ENCODE measurements around the gene ATOSB. TPM values are rescaled to one million over a fixed set of nuclear protein-coding genes. Genes with fewer than 3 reads are reported as not detected.

Gene ATOSB
- total and polyA plus RNA-seq, 5 donors from 2014 or later: 2.1 to 7.2 (median 4.2) TPM

DNA sequence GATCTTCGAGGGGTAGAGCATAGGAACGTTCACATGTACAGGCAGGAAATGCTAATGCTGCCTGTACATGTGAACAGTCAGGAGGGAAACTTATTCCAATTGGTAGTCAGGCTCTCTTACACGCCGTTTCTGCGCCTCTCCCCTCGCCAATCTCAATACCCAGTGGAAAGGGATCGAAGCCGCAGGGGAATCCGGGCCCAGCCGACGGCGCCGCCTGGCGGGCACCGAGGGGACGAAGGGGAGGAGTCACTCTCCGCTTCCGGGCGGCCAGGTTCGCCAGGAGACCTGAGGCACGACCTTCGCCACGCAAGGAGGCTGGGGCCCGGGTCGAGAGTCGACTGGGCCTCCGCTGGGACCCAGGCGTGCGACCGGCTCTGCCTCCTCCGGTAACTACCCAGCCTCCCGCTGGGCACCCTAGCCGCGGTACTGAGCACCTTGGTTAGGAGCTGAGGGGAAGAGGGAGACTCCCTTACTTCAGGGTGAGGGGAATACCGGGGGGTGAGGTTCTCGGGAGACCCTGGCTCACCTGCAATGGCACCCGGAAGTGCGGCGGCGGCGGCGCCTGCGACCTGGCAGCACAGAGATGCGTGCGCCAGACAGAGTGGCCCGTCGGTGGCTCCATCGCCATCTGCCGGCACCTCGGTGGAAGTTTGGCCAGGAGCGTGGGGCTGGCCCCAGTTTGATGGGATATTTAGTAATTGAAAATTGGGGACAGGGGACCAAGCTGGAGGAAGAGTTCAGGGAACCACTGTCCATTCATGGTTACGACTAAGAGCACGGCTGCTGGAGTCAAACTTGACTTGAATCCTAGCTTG is 19.4 kb downstream of the ATOSB start, which contains the start of gene PIGO:
Gene PIGO, minus strand, starts transcription at position 557 of the 815 bp plus-strand sequence. CDS start 1,026 bp downstream, outside the sequence.
- Histone ChIP-seq H3K4me3 (ENCODE audit: low read depth, low read length) (peak within 1 kb of the TSS; percentile 86), H3K36me3 (ENCODE audit: control insufficient read depth, insufficient read depth, low read length) (peaks cover 41% of the 10 kb centered on the region), H3K27ac (ENCODE audit: insufficient read depth, low read length, poor library complexity, severe bottlenecking) (peak within 1 kb of the TSS; percentile 98), H3K4me1 (ENCODE audit: control insufficient read depth, insufficient read depth, low read length, poor library complexity, severe bottlenecking) (peaks cover 20% of the 10 kb centered on the region), H3K9me3 (ENCODE audit: control insufficient read depth in 2 of 2, low read length in 2 of 2) (no peaks in the 10 kb centered on the region), H3K27me3 (ENCODE audit: control insufficient read depth, insufficient read depth, low read length) (no peaks in the 10 kb centered on the region)
- peaks cover 0 to 2% (median 0%) of the 10 kb centered on the region in 7 donors for H3K9me3 Mint-ChIP-seq
- H3K27me3 Mint-ChIP-seq: peaks cover 5% of the 10 kb centered on the region
- peak within 1 kb of the TSS; percentile 85 to 92 (median 89) for H3K4me3 Mint-ChIP-seq
- peak within 1 kb of the TSS; percentile 85 to 93 (median 90) for H3K27ac Mint-ChIP-seq
- peaks cover 5 to 51% (median 33%) of the 10 kb centered on the region in 4 donors for H3K4me1 Mint-ChIP-seq
- peaks cover 37% of the 10 kb centered on the region for H3K36me3 Mint-ChIP-seq
- peak; percentile 90 to 92 for ATAC-seq (ENCODE audit: low read depth in 2 of 2)
- DNase-seq: peak; percentile 81 to 95 (median 91)

DNA sequence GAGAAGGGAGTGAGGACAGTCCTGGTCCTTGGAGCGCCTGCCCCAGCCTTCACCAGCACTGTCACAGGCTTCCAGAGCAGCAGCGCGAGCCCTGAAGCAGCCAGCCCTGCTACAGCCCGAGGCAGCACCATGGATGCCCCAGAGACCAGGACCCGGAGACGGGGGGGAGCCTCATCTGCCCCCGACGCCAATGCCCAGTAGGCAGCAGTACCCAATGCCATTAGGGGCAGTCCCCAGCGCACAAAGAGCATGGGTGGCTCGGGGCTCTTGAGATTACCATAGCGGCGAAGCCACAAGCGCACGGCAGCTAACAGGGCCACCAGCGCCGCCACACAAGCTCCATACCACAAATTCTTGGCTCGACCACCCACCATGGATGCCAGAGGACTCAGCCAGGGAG is 24.1 kb downstream of the ATOSB start:
- Histone ChIP-seq H3K4me1 (ENCODE audit: control insufficient read depth, insufficient read depth, low read length, poor library complexity, severe bottlenecking) (peaks cover 13% of the 10 kb centered on the region), H3K9me3 (ENCODE audit: control insufficient read depth in 2 of 2, low read length in 2 of 2) (no peaks in the 10 kb centered on the region), H3K4me3 (ENCODE audit: low read depth, low read length) (no peak overlapping the region), H3K27ac (ENCODE audit: insufficient read depth, low read length, poor library complexity, severe bottlenecking) (no peak overlapping the region), H3K27me3 (ENCODE audit: control insufficient read depth, insufficient read depth, low read length) (no peaks in the 10 kb centered on the region), H3K36me3 (ENCODE audit: control insufficient read depth, insufficient read depth, low read length) (peaks cover 62% of the 10 kb centered on the region)
- peaks cover 57% of the 10 kb centered on the region for H3K36me3 Mint-ChIP-seq
- DNase-seq (no peak), ATAC-seq (ENCODE audit: low read depth in 2 of 2) (no peak)
- H3K27me3 Mint-ChIP-seq: peaks cover 5% of the 10 kb centered on the region
- no peak overlapping the region for H3K27ac Mint-ChIP-seq
- peak overlapping the region in 1 of 4 donors; percentile 64 for H3K4me3 Mint-ChIP-seq
- no peaks in the 10 kb centered on the region for H3K9me3 Mint-ChIP-seq
- H3K4me1 Mint-ChIP-seq: peaks cover 3 to 34% (median 25%) of the 10 kb centered on the region in 4 donors

DNA sequence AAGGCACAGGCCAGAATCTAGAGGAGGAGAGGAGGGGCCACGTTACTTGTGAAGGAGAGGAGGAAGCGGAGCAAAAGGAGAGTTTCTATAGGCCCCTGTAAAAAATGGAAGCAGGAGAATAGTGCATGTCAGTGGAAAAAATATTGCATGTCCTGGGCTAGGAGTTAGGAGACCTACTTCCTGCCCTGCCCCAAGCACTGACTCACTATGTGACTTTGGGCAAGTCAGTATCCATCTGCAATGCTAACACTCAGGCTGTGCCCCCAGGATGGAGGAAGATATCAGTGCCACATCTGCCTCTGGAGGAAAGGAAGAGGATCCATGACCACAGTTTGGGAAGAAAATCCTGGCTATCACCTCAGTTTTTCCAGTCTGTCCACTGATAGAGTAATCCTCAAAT is 26.2 kb downstream of the ATOSB start:
- Mint-ChIP-seq H3K4me1 (peaks cover 0 to 13% (median 11%) of the 10 kb centered on the region in 4 donors), H3K4me3 (no peak overlapping the region), H3K27me3 (peaks cover 5% of the 10 kb centered on the region), H3K36me3 (peaks cover 61% of the 10 kb centered on the region), H3K27ac (no peak overlapping the region), H3K9me3 (no peaks in the 10 kb centered on the region)
- Histone ChIP-seq H3K9me3 (ENCODE audit: control insufficient read depth in 2 of 2, low read length in 2 of 2) (no peaks in the 10 kb centered on the region), H3K4me1 (ENCODE audit: control insufficient read depth, insufficient read depth, low read length, poor library complexity, severe bottlenecking) (no peaks in the 10 kb centered on the region), H3K27me3 (ENCODE audit: control insufficient read depth, insufficient read depth, low read length) (no peaks in the 10 kb centered on the region), H3K36me3 (ENCODE audit: control insufficient read depth, insufficient read depth, low read length) (peaks cover 62% of the 10 kb centered on the region), H3K4me3 (ENCODE audit: low read depth, low read length) (no peak overlapping the region), H3K27ac (ENCODE audit: insufficient read depth, low read length, poor library complexity, severe bottlenecking) (no peak overlapping the region)
- DNase-seq (no peak), ATAC-seq (ENCODE audit: low read depth in 2 of 2) (no peak)

DNA sequence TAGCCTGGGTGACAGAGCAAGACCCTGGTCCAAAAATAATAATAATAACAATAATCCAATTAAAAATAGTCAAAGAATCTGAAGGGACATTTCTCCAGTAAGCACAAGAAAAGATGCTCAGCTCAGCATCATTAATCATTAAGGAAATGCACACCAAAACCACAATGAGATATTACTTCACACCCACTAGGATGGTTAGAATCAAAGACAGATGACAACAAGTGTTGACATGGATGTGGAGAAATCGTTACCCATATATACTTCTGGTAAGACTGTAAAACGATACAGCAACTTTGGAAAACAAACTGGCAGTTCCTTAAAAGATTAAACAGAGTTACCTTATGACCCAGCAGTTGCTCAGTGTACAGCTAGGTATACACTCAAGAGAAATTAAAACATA is 30.6 kb downstream of the ATOSB start:
- DNase-seq (no peak), ATAC-seq (ENCODE audit: low read depth in 2 of 2) (no peak)
- Histone ChIP-seq H3K9me3 (ENCODE audit: control insufficient read depth in 2 of 2, low read length in 2 of 2) (no peaks in the 10 kb centered on the region), H3K4me3 (ENCODE audit: low read depth, low read length) (no peak overlapping the region), H3K4me1 (ENCODE audit: control insufficient read depth, insufficient read depth, low read length, poor library complexity, severe bottlenecking) (peaks cover 4% of the 10 kb centered on the region), H3K36me3 (ENCODE audit: control insufficient read depth, insufficient read depth, low read length) (peaks cover 28% of the 10 kb centered on the region), H3K27ac (ENCODE audit: insufficient read depth, low read length, poor library complexity, severe bottlenecking) (no peak overlapping the region), H3K27me3 (ENCODE audit: control insufficient read depth, insufficient read depth, low read length) (no peaks in the 10 kb centered on the region)
- H3K36me3 Mint-ChIP-seq: peaks cover 31% of the 10 kb centered on the region
- no peak overlapping the region for H3K27ac Mint-ChIP-seq
- H3K4me3 Mint-ChIP-seq: no peak overlapping the region
- no peaks in the 10 kb centered on the region for H3K9me3 Mint-ChIP-seq
- H3K27me3 Mint-ChIP-seq: no peaks in the 10 kb centered on the region
- peaks cover 2 to 8% (median 3%) of the 10 kb centered on the region in 4 donors for H3K4me1 Mint-ChIP-seq

DNA sequence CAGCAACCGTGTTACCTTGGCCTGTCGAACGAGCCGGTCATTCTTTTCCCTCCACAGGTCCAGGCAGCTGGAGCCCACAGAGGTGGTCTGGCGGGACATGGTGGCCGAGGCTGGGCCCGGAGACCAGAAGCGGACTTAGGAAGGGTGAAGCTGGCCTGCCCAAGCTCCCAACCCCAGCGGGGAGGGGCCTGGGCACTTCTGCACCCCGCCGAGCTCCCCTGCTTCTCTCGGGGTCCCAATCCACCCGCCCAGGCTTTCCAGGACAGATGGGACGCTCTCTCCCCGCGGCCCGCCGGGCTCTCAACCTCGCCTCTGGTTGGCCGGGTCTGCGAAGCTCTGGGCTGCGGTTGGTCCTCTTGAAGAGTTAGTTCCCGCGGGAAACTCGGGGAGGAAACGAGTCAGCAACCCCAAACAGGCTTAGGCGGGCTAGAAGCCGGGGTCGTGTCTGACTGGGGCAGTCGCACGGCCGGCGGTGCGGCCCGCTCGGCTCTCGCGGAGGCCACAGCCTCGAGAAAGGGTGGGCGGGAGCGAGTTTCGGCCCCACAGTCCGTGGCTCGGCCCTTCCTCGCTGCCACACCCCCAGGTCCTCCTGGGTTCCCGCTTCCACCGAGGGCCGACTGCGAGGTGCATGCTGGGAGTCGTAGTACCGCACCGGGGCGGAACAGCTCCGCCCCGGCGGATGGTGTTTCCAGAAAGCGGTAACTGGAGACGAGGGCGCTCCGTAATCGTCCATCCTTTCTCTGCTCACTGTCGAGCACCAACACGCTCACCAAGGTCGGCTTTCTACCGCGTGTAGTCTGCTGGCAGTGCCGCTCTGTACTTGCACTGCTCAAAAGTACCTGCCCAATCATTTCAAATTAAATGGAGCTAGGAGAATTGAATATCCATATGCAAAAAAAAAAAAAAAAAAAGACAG is 36.0 kb downstream of the ATOSB start, which contains the start of gene FANCG:
Gene FANCG, minus strand, starts transcription at position 517 of the 916 bp plus-strand sequence. Its CDS starts 418 bp downstream, at position 99.
- no peaks in the 10 kb centered on the region for H3K27me3 ChIP-seq (ENCODE audit: control insufficient read depth, insufficient read depth, low read length)
- peak within 1 kb of the TSS; percentile 72 for H3K27ac ChIP-seq (ENCODE audit: insufficient read depth, low read length, poor library complexity, severe bottlenecking)
- Mint-ChIP-seq H3K36me3 (peaks cover 5% of the 10 kb centered on the region), H3K4me1 (peaks cover 6 to 30% (median 14%) of the 10 kb centered on the region in 4 donors), H3K27ac (peak within 1 kb of the TSS; percentile 86 to 97 (median 94)), H3K4me3 (peak within 1 kb of the TSS; percentile 95 to 96 (median 96)), H3K27me3 (no peaks in the 10 kb centered on the region), H3K9me3 (no peaks in the 10 kb centered on the region)
- peaks cover 21% of the 10 kb centered on the region for H3K4me1 ChIP-seq (ENCODE audit: control insufficient read depth, insufficient read depth, low read length, poor library complexity, severe bottlenecking)
- peaks cover 5% of the 10 kb centered on the region for H3K36me3 ChIP-seq (ENCODE audit: control insufficient read depth, insufficient read depth, low read length)
- H3K4me3 ChIP-seq (ENCODE audit: low read depth, low read length): peak within 1 kb of the TSS; percentile 93
- H3K9me3 ChIP-seq (ENCODE audit: control insufficient read depth in 2 of 2, low read length in 2 of 2): no peaks in the 10 kb centered on the region
- ATAC-seq (ENCODE audit: low read depth in 2 of 2) (peak; percentile 93 to 94), DNase-seq (peak; percentile 76 to 94 (median 76))

DNA sequence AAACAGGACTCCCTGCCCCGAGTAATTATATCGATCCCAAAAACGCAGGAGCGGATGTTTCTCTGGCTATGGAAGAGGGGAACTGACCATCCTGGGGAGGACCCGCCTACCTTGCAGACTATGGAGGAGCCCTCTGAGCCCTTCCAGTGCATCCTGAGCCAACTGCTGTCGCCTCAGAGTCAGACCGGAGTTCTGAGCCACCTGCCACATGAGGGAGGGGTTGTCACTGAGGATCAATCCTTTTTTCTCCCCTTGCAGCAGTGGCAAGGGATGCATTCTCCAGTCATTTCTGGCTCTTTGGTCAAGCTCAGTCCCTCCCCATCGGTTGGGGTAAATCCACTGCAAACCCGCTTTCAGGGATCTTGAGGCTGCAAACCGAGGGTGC is 36.6 kb downstream of the ATOSB start:
- peak overlapping the region; percentile 95 to 96 (median 96) for H3K4me3 Mint-ChIP-seq

DNA sequence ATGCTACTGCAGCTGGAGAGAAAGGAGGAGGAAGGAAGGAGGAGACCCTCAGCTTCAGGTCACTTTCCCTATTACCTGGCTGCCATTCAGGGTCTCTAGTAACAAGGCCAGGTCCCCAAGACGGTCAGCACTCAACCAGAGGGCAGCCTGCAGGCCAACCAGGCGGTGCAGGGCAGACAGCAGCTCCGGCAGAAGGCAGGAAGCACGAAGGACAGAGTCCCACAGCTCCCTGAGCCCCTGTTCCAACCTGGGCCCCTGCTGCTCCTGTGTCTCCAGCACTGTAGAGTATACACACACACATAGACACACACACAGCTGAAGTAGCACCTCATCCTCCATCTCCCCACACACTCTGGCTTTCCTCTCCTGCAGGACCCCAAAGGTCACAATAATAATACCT is 37.6 kb downstream of the ATOSB start:
- ATAC-seq (ENCODE audit: low read depth in 2 of 2) (no peak), DNase-seq (no peak)
- Histone ChIP-seq H3K36me3 (ENCODE audit: control insufficient read depth, insufficient read depth, low read length) (peaks cover 8% of the 10 kb centered on the region), H3K4me1 (ENCODE audit: control insufficient read depth, insufficient read depth, low read length, poor library complexity, severe bottlenecking) (peaks cover 26% of the 10 kb centered on the region), H3K27ac (ENCODE audit: insufficient read depth, low read length, poor library complexity, severe bottlenecking) (no peak overlapping the region), H3K4me3 (ENCODE audit: low read depth, low read length) (no peak overlapping the region), H3K27me3 (ENCODE audit: control insufficient read depth, insufficient read depth, low read length) (no peaks in the 10 kb centered on the region), H3K9me3 (ENCODE audit: control insufficient read depth in 2 of 2, low read length in 2 of 2) (no peaks in the 10 kb centered on the region)
- no peaks in the 10 kb centered on the region for H3K9me3 Mint-ChIP-seq
- H3K4me1 Mint-ChIP-seq: peaks cover 6 to 36% (median 19%) of the 10 kb centered on the region in 4 donors
- peaks cover 5% of the 10 kb centered on the region for H3K36me3 Mint-ChIP-seq
- H3K4me3 Mint-ChIP-seq: peak overlapping the region; percentile 95 to 96 (median 96)
- peak overlapping the region in 2 of 3 donors; percentile 32 to 53 for H3K27ac Mint-ChIP-seq
- no peaks in the 10 kb centered on the region for H3K27me3 Mint-ChIP-seq

More for the DNA sequence above, 36.6 kb downstream of the ATOSB start:
- ATAC-seq (ENCODE audit: low read depth in 2 of 2) (no peak), DNase-seq (peak in 1 of 3 donors; percentile 17)
- H3K27me3 ChIP-seq (ENCODE audit: control insufficient read depth, insufficient read depth, low read length): no peaks in the 10 kb centered on the region
- Mint-ChIP-seq H3K27ac (peak overlapping the region in 2 of 3 donors; percentile 73 to 86), H3K9me3 (no peaks in the 10 kb centered on the region), H3K27me3 (no peaks in the 10 kb centered on the region), H3K4me1 (peaks cover 6 to 30% (median 14%) of the 10 kb centered on the region in 4 donors), H3K36me3 (peaks cover 5% of the 10 kb centered on the region)
- H3K4me3 ChIP-seq (ENCODE audit: low read depth, low read length): peak overlapping the region; percentile 93
- H3K27ac ChIP-seq (ENCODE audit: insufficient read depth, low read length, poor library complexity, severe bottlenecking): peak overlapping the region; percentile 72
- H3K4me1 ChIP-seq (ENCODE audit: control insufficient read depth, insufficient read depth, low read length, poor library complexity, severe bottlenecking): peaks cover 21% of the 10 kb centered on the region
- no peaks in the 10 kb centered on the region for H3K9me3 ChIP-seq (ENCODE audit: control insufficient read depth in 2 of 2, low read length in 2 of 2)
- H3K36me3 ChIP-seq (ENCODE audit: control insufficient read depth, insufficient read depth, low read length): peaks cover 8% of the 10 kb centered on the region

Measured in CD4-positive, CD25-positive, alpha-beta regulatory T cell (primary cell).